ENCODE measurements around the gene IGFALS.

Gene IGFALS

DNA sequence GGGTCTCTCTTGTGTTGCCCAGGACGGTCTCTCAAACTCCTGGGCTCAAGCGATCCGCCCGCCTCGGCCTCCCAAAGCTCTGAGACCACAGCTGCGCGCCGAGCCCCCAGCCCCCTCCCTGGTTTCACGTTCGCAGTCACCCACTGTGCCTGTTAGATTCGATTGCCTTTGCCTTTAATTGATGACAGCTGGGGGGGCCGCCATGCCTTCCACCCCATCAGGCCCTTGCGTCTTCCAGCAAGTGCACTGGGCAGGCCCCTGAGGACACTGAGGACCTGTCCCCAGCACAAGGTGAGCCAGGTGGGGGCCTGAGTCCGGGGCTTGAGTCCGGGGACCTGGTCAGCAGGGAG is 3.3 kb downstream of the IGFALS start:
- DNase-seq (ENCODE audit: low spot score), result no peak

DNA sequence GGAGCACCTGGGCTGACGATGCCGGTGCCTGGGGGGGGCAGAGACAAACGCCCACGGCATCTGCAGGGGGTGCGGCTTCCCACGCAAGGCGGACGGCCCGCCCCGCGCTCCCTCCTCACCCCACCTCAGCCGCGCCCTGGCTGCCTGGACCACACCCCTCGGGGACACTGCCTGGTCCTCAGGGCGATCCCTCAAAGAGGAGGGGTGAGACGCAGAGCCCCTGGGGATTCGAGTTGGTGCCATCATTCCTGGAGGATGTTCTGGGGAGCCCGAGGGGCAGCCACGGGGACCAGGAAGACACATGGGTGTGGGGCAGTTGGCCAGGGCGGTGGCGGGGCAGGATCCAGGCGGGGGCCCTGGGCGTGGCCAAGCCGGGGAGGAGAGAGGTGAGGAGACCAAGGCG is 3.9 kb downstream of the IGFALS start:
- DNase-seq (ENCODE audit: low spot score), result no peak

DNA sequence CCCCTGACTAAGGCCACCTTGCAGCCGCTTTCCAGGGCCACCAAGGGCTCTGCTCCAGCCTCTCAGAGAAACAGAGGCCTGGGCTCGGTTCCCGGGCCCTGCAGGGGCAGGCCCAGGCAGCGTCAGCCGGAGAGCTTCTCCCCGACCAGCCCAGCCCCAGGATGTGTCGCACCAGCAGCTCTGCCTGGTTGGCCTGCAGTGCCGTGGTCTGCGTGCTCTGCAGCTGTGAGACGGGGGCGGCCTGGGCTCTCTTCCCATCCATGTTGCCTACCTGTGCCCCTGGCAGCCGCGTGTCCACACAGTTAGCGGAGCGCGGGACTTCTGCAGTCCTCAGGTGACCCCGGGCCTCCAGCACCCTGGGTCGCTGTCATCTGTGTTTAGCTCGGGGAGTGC is 4.8 kb downstream of the IGFALS start:
- DNase-seq (ENCODE audit: low spot score), result no peak

DNA sequence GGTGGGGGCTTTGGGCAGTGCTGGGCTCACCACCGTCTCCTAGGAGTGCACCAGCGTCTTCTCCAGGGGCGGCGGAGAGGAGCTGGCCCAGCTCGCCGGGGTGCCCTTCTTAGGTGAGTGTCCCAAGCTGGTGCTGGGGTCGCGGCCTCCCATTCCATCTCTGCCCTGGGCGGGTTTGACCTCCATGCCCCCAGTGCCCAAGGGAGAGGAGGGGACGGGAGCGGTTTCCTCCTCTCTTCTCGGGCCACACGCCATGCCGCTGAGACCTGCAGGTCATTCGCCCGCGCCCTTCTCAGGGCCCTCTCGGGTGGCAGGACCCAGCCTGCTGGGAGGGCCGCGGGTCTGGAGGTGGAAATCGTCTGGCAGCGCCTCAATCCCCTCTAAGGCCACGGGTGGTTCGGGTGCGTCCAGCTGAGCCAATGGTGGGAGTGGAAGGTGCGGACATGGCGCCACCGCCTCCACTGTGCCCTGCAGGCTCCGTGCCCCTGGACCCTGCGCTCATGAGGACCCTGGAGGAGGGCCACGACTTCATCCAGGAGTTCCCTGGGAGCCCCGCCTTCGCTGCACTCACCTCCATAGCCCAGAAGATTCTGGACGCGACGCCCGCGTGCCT is 5.3 kb downstream of the IGFALS start:
- peak; percentile 54 for DNase-seq (ENCODE audit: low spot score)

DNA sequence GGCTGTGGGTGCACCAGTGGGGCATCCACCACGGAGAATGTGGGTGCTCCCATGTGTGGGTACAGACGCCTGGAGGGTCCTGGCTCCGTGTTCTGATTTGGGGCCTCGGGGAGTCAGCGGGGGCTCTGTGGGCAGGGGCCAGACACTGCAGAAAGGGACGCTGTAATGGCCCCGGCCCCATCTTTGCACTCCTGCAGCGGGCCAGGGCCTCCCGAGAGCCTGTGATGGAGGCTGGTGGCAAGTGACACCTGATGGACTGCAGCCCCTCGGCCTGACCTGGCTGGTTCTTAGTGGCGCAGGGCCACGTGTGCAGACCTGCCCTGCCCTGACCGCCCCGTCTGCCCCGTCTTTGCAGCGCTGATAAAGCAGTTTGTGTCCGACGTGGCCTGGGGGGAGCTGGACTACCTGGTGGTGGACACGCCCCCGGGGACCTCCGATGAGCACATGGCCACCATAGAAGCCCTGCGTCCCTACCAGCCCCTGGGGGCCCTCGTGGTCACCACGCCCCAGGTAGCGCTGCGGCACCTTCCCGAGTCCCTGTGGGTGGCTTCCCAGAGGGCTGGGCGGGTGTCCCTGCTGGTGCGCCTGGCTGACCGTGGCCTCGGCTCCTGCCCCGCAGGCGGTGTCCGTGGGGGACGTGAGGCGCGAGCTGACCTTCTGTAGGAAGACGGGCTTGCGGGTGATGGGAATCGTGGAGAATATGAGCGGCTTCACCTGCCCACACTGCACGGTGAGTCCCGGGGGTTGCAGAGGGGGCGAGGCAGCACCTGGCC is 6.0 kb downstream of the IGFALS start:
- no peak for DNase-seq (ENCODE audit: low spot score)

DNA sequence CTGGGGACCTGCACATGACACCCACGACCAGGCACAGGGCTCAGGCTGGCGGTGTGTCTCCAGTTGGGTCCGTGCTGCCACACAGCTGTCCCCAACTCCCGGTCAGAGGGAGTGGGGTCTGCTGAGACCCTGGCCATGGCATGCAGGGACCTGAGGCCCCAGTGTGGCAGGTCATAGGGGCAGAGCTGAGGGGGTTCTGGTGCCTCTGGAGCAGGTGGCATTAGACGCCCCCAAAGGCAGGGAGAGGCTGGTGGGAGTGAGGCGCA is 6.5 kb downstream of the IGFALS start:
- no peak for DNase-seq (ENCODE audit: low spot score)

DNA sequence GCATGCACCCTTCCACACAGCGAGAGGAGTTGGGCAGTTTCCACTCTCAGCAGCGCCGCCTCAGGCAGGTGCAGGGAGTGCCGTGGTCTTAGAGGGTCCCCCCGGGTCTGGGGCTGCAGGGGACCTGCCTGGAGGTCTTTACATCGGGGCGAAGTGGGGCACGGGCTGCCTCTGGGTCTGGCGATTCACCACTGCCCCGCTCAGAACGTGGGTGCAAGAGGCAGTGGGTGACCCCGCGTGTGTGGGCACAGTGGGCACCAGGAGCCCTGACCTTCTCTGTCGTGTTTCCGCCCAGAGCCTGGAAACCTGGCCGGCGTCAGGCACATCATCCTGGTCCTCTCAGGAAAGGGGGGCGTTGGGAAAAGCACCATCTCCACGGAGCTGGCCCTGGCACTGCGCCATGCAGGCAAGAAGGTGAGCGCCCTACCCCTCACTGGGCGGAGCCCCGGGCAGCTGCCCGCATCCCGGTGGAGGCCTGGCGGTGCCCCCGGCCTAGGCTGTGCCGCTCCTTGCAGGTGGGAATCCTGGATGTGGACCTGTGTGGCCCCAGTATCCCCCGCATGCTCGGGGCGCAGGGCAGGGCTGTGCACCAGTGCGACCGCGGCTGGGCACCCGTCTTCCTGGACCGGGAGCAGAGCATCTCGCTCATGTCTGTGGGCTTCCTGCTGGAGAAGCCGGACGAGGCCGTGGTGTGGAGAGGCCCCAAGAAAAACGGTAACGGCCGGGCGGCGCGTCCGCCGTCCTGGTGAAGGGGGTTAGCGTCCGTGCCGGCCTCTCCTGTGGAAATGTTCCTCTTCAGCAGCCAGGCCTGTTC is 7.1 kb downstream of the IGFALS start:
- DNase-seq (ENCODE audit: low spot score), result peak; percentile 63

DNA sequence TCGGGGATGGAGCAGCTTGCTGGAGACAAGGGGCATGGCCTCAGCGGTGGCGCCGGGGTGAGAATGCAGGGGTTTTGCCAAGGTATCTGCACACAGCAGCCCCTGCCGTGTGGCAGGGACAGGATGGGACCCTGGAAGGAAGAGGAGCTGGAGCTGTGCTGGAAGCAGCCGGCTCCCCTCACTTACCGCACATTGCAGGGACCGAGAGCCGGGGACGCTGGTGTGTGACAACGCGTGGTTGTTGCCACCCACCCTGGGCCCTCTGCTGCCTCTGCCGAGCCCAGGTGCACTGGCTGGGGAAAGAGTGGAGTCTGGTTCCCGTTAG is 7.7 kb downstream of the IGFALS start:
- no peak for DNase-seq (ENCODE audit: low spot score)

DNA sequence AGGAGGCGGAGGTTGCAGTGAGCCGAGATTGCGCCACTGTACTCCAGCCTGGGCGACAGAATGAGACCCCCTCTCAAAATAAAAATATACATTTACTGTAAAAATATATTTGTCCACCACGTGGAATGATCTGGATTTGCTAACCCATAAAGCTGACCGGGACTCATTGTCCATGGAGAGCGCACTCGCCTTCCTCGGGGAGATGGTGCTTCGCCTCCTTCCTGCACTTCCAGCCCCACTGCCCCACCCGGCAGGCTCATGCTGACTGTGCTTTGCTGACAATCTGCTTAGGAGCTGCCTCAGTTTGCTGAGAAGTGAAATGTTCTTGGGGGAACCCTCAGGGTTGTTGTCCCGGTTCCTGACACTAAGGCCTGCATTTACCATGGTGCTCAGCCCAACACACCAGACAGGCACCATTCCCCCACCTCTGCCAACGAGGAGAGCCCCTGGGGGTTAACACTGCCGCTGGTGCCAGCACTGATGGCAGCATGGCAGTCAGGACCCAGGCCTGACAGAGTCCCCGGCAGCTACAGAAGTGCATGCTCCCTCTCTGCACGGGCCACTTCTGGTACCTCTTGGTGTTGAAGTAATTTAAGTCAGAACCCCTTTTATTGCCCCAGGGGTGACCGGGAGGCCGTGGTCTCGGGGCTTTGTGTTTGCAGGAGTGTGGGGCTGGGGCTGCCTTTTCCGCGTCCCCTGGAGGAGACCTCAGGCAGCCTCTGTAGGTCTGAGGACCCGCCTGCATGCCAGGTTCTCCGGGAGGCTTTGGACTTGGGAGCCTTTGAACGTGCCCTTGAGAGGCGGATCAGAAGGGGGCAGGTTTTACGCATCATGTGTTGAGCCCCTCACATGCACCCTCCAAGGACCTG is 8.3 kb downstream of the IGFALS start:
- DNase-seq (ENCODE audit: low spot score), result peak; percentile 59

DNA sequence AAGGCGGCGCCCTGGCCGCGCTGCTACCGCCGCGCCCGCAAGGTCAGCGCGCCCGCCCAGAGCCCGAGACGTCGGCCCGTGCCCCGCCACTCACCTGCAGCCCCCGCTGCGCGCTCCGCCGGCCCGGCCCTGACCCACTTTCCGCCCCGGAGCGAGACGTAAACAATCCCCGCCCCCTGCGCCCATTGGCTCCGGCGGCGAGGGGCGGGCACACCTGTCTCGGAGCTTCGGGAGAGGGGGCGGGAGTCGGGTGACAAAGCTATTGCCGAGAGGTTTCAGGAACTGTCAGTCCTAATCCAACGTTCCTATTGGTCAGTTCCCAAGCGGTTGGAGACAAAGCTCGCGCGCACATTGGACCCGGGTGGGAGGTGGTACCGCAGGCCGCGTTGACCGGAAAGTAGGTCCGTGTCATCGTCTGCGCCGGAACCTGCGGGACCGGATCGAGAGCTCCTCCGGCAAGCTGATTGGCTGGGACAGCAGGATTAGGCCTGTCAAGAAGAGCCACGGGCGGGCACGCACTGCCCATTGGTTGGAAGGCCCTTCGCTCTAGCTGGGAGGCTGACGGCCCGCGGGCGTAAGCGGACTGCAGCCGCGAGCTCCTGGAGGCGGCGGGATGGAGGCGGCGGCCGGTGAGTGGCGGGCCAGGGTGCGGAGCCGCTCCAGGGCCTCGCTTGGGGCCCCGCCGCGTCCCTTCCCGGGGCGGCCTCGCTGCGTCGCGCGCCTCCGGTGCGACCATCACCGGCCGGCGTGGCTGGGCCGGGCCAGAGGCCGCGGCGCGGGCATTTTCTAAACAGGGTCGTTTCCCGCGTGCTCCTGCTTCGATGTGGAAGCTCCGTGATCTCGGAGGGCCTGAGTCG is 10.9 kb downstream of the IGFALS start, which contains the start of the genes NUBP2 and SPSB3:
Gene NUBP2 (plus strand): TSS at position 553 of the 857 bp plus-strand sequence. CDS start 61 bp downstream, at position 614.
Gene SPSB3 (minus strand): TSS at position 164 of the 857 bp plus-strand sequence. CDS start 1,088 bp downstream, outside the sequence.
- DNase-seq (ENCODE audit: low spot score), result peak; percentile 99

DNA sequence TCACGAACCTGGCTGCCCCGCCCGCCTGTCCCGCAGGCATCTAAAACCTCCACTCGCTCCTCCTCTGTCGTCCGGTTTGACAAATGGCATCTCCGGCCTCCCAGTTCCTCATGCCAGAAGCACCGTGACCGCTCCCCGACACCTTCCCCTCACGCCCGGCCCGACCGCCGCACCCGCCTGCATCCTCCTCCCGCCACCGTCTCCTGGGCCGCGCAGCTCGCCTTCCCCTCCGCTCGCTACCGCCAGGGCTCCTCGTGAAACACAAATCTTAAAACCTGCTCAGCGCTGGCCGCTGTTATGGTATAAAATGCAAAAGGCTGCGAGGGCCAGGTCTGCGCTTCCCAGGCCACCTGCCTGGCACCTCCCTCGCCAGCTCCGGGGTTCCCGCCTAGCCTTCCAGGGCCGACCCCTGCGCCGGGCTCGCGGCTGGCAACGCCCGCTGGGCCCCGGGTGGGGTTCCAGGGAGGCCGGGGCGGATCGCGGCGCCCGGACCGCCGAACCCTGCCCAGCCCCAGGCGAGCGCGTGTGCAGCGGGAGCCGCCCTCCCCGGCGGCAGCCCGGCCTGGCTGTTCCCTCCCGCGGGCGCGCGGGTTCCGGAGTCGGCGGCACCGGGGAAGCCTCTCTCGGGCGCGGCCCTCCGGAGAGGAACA is 11.6 kb downstream of the IGFALS start:
- no peak for DNase-seq (ENCODE audit: low spot score)

DNA sequence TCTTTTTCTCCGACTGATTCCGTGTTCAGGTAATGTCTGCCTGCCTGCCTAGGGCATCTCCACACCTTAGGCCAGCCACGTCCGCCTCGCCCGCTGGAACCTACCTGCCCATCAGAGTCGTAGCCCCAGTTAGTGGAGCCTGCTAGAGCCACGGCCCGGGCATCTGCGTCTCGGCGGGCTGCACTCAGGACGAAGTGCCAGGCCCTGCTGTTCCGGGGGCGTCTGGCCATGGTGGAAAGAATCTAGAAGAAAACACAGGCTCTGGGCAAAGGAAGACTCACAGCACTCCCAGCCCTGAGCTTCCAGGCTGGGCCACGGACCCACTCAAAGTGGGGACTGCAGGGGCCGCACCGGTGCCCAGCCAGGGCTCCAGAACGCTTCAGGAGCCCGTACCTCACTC is 12.3 kb downstream of the IGFALS start:
- DNase-seq (ENCODE audit: low spot score), result peak; percentile 53

DNA sequence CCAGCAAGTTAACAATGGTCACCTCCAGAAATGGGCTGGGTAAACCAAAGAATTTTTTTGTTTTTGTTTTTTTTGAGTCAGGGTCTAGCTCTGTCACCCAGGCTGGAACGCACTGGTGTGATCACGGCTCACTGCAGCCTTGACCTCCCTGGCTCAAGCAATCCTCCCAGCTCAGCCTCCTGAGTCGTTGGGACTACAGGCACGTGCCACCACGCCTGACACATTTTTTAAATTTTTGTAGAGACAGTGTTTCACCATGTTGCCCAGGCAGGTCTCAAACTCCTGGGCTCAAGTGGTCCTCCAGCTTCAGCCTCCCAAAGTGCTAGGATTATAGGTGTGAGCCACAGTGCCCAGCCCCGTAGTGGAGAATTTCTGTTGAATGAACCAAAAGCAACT is 12.8 kb downstream of the IGFALS start:
- DNase-seq (ENCODE audit: low spot score), result no peak

DNA sequence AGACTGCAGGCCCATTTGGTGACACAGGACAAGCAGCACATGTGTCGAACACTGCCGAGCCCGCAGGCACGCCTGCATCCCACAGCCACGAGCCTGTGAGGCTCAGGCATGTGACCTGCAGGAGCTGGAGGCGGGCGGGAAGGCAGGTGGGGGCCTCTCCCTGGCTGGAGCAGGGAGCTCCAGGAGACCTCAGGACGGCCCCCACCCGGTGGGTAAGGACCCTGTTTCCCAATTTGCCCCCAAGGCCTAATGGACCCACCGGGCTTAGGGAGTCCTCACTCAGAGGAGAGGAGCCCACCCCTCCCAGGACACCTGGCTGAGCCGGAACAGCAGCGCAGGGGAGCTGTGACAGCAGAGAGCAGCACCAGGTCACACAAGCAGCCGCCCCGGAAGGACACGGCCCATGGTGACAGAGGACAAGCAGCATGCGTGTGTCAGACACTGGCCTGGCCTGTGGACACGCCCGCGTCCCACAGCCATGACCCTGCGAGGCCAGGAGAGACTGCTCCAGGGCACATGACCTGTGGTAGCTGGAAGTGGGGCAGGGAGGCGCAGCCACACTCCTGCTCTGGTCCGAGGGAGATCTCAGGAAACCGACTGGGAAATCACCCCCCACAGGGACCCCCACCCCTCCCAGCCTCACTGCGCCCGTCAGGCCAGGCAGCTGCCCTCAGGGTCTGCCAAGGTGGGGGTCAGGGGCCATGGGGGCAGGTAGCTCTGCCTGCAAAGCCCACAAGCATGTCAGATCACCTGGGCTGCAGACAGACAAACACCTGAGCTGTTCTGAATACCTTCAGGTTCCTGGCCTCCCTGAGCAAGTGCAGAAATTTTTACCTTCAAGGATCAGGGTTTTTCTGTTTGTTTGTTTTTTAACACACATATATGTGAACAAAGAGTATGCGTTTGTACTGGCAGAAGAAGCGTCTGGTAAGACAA is 13.5 kb downstream of the IGFALS start:
- DNase-seq (ENCODE audit: low spot score), result no peak

DNA sequence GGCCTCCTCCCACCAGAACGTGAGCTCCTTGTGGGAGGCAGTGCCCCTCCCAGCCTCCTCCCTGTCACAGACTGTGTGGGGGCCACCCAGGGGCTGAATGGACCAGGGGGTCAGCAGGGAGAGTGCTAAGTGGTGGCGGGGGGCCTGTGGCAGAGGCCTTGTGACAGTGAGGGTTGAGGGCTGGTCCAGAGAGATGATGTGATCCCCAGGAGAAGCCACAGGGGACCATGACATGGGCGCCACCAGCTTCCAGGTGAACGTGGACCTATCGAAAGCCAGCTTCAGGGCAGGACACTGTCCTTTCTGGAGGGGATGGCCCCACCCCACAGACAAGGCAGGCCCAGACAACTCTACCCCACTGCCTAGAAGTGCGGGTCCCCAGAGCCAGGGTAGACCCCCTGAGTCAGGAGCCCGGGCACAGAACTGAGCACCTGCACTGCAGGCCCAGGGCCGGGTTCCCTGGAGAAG is 14.2 kb downstream of the IGFALS start:
- no peak for DNase-seq (ENCODE audit: low spot score)

DNA sequence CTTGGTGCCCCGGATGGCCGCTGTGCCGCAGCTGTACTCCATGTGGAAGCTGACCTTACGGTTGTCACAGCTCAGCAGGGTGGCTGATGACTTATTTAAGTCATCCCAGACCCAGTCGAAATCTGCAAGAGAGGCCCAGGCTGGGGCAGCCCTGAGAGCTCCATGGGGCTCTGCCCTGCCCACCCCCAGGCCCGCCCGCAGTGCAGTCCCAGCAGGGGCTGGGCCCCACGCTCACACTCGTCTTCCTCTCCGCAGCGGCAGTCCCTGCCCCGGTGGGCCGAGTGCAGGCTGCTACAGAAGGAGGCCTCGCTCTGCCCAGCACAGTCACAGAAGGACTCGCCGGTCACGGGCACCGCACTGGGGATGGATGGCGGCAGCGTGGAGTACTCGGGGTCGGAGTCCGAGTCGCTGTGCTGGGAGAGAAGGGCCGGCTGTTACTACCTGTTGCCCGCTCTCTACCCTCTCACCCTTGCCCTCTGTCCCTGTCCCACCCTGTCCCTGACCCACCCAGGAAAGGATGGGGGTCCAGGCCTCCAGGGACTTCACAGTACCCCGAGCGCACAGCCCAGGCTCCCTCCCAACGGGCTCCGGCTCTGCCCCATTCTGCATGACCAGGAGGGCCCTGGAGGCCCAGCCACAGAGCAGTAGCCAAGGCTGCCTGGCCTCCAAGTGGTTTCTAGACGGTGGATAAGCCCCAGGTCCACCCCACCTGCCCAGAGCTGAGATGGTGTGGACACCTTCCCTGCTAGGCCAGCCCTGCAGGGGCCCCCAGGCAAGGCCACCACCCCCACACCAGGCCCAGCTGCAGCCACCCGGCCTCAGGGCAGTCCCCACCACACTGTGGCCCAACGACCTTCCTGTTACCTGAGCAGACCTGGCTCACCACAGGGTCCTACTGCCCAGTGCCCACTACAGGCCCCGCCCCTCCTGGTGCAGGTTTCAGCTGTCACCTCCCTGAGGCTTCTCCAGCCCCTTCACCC is 15.0 kb downstream of the IGFALS start:
- DNase-seq (ENCODE audit: low spot score), result no peak

DNA sequence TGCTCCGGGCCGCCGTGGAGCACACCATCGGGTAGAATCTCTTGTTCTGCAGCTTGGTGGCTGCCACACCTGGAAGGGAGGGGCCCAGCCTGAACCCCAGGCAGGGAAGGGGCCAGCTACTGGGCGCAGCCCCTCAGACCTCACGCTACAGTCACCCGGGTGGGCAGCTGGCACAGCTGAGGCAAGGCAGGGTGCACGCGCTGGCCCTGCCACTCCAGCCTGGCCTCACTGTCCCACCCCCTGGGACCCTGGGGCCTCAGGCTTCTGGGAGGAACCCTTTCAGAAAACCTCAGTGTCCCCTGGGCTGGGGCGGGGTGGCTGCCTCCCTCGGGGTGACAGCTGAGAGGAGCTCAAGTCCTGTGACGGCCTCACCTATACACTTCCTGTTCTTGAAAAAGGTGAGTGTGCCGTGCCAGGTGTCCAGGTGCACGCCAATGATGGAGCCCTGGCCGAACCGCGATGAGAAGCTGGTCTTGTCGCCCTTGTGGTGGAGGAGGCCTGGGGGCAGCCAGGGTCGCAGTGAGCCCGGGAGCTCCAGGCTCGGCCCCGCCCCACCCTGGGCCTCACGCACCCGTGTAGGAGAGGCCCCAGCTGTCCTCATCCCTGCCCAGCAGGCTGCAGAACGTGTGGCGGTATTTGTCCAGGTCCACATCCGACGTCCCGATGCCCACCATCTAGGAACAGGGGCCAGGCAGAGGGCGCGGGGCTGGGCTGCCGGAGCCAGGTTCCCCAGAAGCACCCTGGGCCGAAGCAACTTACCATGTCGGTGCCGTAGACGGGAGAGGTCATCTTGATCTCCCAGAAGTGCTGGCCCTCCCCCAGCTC is 15.9 kb downstream of the IGFALS start:
- no peak for DNase-seq (ENCODE audit: low spot score)

All from left forelimb (tissue), 1 donor.